ENCODE measurements around the gene PRR22. TPM values are rescaled to one million over a fixed set of nuclear protein-coding genes. Genes with fewer than 3 reads are reported as not detected.

PRR22 gene
- total RNA-seq, 4 donors from 2014 or later: 0.75 to 3.0 (median 0.81) TPM

- TF ChIP-seq, protein P1, sequence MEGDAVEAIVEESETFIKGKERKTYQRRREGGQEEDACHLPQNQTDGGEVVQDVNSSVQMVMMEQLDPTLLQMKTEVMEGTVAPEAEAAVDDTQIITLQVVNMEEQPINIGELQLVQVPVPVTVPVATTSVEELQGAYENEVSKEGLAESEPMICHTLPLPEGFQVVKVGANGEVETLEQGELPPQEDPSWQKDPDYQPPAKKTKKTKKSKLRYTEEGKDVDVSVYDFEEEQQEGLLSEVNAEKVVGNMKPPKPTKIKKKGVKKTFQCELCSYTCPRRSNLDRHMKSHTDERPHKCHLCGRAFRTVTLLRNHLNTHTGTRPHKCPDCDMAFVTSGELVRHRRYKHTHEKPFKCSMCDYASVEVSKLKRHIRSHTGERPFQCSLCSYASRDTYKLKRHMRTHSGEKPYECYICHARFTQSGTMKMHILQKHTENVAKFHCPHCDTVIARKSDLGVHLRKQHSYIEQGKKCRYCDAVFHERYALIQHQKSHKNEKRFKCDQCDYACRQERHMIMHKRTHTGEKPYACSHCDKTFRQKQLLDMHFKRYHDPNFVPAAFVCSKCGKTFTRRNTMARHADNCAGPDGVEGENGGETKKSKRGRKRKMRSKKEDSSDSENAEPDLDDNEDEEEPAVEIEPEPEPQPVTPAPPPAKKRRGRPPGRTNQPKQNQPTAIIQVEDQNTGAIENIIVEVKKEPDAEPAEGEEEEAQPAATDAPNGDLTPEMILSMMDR (IDR thresholded peaks at IDR 0.05): no peak
- no peak for ATAC-seq (ENCODE audit: low FRiP score)
- DNase-seq (ENCODE audit: low spot score): no peak
Observed at GRCh38 chr19:5800361-5801270, 16.1 kb upstream of the PRR22 start.

GRCh38 chr19:5799247-5800241 is 15.0 kb upstream of the PRR22 start:
- ATAC-seq (ENCODE audit: low FRiP score) (no peak), DNase-seq (ENCODE audit: low spot score) (no peak)
- TF ChIP-seq, protein P1 (IDR thresholded peaks at IDR 0.05): no peak

DNA sequence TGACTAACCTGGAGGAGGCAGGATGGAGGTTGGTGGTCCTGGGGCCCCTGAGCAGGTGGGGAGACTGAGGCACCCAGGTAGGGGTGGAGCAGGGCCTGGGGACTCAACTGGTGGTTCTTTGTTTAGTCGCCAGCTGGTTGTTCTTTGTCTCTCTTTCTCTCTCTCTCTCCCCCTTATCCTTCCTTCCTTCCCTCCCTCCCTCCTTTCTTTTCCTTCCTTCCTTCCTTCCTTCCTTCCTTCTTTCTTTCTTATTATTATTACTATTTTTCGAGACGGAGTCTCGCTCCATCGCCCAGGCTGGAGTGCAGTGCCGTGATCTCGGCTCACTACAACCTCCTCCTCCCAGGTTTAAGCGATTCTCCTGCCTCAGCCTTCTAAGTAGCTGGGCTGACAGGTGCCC is 13.7 kb upstream of the PRR22 start:
- ATAC-seq (ENCODE audit: low FRiP score): no peak

DNA sequence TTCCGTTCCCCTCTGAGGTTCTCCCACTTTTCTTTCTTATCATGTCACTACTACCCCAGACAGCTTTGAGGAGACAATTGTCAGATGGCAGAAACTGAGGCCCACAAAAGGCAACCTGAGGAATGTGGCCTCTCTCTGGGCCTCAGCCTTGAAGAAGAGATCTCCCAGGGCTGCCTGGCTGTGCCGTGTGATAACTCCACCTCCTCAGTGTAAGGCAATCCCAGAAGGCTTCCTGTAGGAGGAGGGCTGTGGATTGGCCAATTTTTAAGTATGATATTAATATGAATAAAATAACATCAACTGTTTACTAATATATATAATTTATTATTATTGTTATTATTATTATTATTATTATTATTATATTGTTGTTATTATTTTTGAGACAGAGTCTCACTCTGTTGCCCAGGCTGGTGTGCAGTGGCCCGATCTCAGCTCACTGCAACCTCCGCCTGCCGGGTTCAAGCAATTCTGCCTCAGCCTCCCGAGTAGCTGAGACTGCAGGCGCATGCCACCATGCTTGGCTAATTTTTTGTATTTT is 10.9 kb upstream of the PRR22 start:
- no peak for DNase-seq (ENCODE audit: low spot score)
- ATAC-seq (ENCODE audit: low FRiP score): no peak
- TF ChIP-seq, protein P1 (IDR thresholded peaks at IDR 0.05): no peak

More for the DNA sequence above, 13.7 kb upstream of the PRR22 start:
- DNase-seq (ENCODE audit: low spot score): no peak
- TF ChIP-seq, protein P1 (IDR thresholded peaks at IDR 0.05): no peak

DNA sequence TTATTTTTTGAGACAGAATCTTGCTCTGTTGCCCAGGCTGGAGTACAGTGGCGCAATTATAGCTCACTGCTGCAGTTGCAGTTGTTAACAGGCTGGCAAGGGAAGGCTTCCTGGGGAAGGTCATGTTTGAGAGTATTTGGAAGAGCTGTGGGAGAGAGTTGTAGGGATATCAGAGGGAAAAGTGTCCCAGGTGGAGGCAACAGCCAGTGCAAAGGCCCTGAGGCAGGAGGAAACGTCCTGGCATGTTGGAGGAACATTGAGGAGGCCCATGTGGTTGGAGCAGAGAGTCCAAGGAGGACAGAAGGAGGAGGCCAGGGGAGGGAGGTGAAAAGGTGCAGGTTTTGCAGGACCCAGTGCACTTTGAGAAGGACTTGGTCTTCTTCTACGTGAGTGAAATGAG is 8.6 kb upstream of the PRR22 start:
- no peak for DNase-seq (ENCODE audit: low spot score)
- TF ChIP-seq, protein P1 (IDR thresholded peaks at IDR 0.05): no peak
- ATAC-seq (ENCODE audit: low FRiP score): no peak

- TF ChIP-seq, protein P1 (IDR thresholded peaks at IDR 0.05): no peak
- ATAC-seq (ENCODE audit: low FRiP score) (no peak), DNase-seq (ENCODE audit: low spot score) (no peak)
Observed at GRCh38 chr19:5792224-5792623, 7.7 kb upstream of the PRR22 start.

Data from omental fat pad (tissue), 4 donors.